Fibroblast of mammary gland (primary cell): ENCODE measurements around the gene SULT2B1.
"Not testable (repeated sequence)": the region's sequence is repeated elsewhere in the genome, so short reads cannot be mapped to it uniquely, and the experiment has no call there.

Source experiments
- DNase-seq: peaks from one replicate; pipeline ENCODE4 v3.0.0-alpha.2; 2010; ENCODE audit warnings: low read depth
- H3K4me3 ChIP-seq: 2 replicates; pipeline ENCODE4 v1.5.1; 2011; ENCODE audit warnings: low read depth, mild to moderate bottlenecking, low read length, moderate library complexity; ENCODE audit not compliant: control insufficient read depth
- CTCF ChIP-seq: conservative IDR thresholded peaks from 2 replicates; pipeline ENCODE4 v1.5.1; 2011; ENCODE audit warnings: low read depth, low read length, inconsistent platforms; ENCODE audit not compliant: control insufficient read depth, insufficient read depth

The SULT2B1 gene

GRCh38 chr19:48530066-48530720 lies 21.8 kb upstream of the SULT2B1 start:
- TF ChIP-seq CTCF, result no peak
- DNase-seq, result no peak

GRCh38 chr19:48530770-48531169 lies 21.2 kb upstream of the SULT2B1 start:
- TF ChIP-seq CTCF, result no peak
- H3K4me3 ChIP-seq, result no peak overlapping the region
- DNase-seq, result no peak

More at GRCh38 chr19:48530066-48530720, 21.8 kb upstream of the SULT2B1 start:
- H3K4me3 ChIP-seq, result no peak overlapping the region

- peak; percentile 15 for DNase-seq
- no peak for TF ChIP-seq CTCF
- H3K4me3 ChIP-seq, result no peak overlapping the region
Measured at GRCh38 chr19:48533770-48534169, 18.2 kb upstream of the SULT2B1 start.

GRCh38 chr19:48537541-48537940 lies 14.4 kb upstream of the SULT2B1 start:
- no peak overlapping the region for H3K4me3 ChIP-seq
- no peak for TF ChIP-seq CTCF
- no peak for DNase-seq

GRCh38 chr19:48538057-48538456 lies 13.9 kb upstream of the SULT2B1 start:
- not testable (repeated sequence) for DNase-seq, H3K4me3 ChIP-seq

GRCh38 chr19:48539503-48540096 lies 12.4 kb upstream of the SULT2B1 start:
- DNase-seq, result peak; percentile 79
- TF ChIP-seq CTCF, result no peak
- H3K4me3 ChIP-seq, result no peak overlapping the region

GRCh38 chr19:48540110-48540509 lies 11.9 kb upstream of the SULT2B1 start:
- TF ChIP-seq CTCF, result no peak
- no peak overlapping the region for H3K4me3 ChIP-seq
- DNase-seq, result no peak
